HCT116 (cell line): ENCODE measurements around the gene NARF. TPM values are rescaled to one million over a fixed set of nuclear protein-coding genes. Genes with fewer than 3 reads are reported as not detected.

Experiments used
- ATAC-seq: fragments of 200-7000 bp; cut with Tn5 transposase; 2 replicates; pipeline ENCODE4 v1.9.1; 2020; ENCODE audit warnings: mild to moderate bottlenecking, moderate library complexity
- BruUV-seq: library from RNA; stranded (reverse); fragments of 400-500 nt; replicated peaks from 2 replicates; lab custom pipeline; 2021; lab: Mats Ljungman, UMichigan
- CTCF ChIA-PET: fragments of 300-600 bp; sonication (Branson Sonifier 250); formaldehyde crosslinking; loops from one replicate; lab custom pipeline; 2021; ENCODE audit warnings: antibody characterized with exemption; lab: Charles Lee
- POLR2A ChIA-PET: fragments of 300-600, 350-600 bp; sonication (Branson Sonifier 250); formaldehyde crosslinking; loops from one replicate; lab custom pipeline; 2021; ENCODE audit warnings: antibody characterized with exemption; lab: Charles Lee
- RAD21 ChIA-PET, 2 experiments: fragments of 300-600 bp; sonication (Branson Sonifier 250); formaldehyde crosslinking; loops; one replicate each; lab custom pipeline; 2023; ENCODE audit warnings: low total read pairs in 2 of 2; ENCODE audit not compliant: uncharacterized antibody in 2 of 2, unreplicated experiment in 2 of 2, low non-redundant PET in 1 of 2; lab: Charles Lee
- DNase-seq: peaks from one replicate; pipeline ENCODE4 v3.0.0-alpha.2; 2010; ENCODE audit warnings: low read depth, low spot score
- H2AFZ ChIP-seq: fragments of 200-600 bp; shearing (Covaris generic), sonication (generic); 2 replicates; pipeline ENCODE4 v1.6.1; 2017; ENCODE audit warnings: low read depth, mixed run types, mixed read lengths, antibody characterized with exemption, low read length; ENCODE audit not compliant: poor library complexity, severe bottlenecking
- H3K27ac ChIP-seq: 2 replicates; pipeline ENCODE4 v1.5.1; 2012; ENCODE audit warnings: low read depth, low read length
- H3K27me3 ChIP-seq: fragments of 200-600 bp; sonication (generic); 2 replicates; pipeline ENCODE4 v1.6.1; 2016; ENCODE audit warnings: mixed run types, low read length, mixed read lengths; ENCODE audit not compliant: insufficient read depth
- H3K36me3 ChIP-seq, 2 experiments: fragments of 200-500 bp in 1 of 2; fragments of 200-600 bp in 1 of 2; sonication (Bioruptor generic) in 1 of 2; sonication (generic) in 1 of 2; 2 replicates each; pipeline versions ENCODE4 v1.5.1 to v1.6.1; 2014 to 2016; ENCODE audit warnings: low read length in 2 of 2, inconsistent platforms in 1 of 2, mixed read lengths in 1 of 2, mixed run types in 1 of 2; ENCODE audit not compliant: insufficient read depth in 2 of 2, control insufficient read depth in 1 of 2
- H3K4me1 ChIP-seq, 2 experiments: fragments of 200-600 bp in 1 of 2; sonication (generic) in 1 of 2; 2 replicates each; pipeline versions ENCODE4 v1.5.1 to v1.6.1; 2012 to 2017; ENCODE audit warnings: low read length in 2 of 2, inconsistent platforms in 1 of 2, mild to moderate bottlenecking in 1 of 2, mixed read lengths in 1 of 2, mixed run types in 1 of 2, moderate library complexity in 1 of 2; ENCODE audit not compliant: insufficient read depth in 2 of 2, control insufficient read depth in 1 of 2
- H3K4me2 ChIP-seq: fragments of 200-600 bp; sonication (generic); 2 replicates; pipeline ENCODE4 v1.6.1; 2017; ENCODE audit warnings: mixed run types, low read length, mixed read lengths
- H3K4me3 ChIP-seq, 2 experiments: fragments of 200-600 bp in 1 of 2; sonication (generic) in 1 of 2; replicated peaks in 1 of 2; 2 replicates each; pipeline ENCODE4 v1.5.1; 2011 to 2016; ENCODE audit warnings: low read length in 2 of 2, control low read depth in 1 of 2, low read depth in 1 of 2, mild to moderate bottlenecking in 1 of 2, mixed read lengths in 1 of 2, mixed run types in 1 of 2
- H3K79me2 ChIP-seq: fragments of 200-600 bp; sonication (generic); 2 replicates; pipeline ENCODE4 v1.6.1; 2017; ENCODE audit warnings: mild to moderate bottlenecking, mixed run types, low read length, moderate library complexity, mixed read lengths; ENCODE audit not compliant: insufficient read depth
- H3K9ac ChIP-seq: fragments of 200-600 bp; sonication (generic); 2 replicates; pipeline ENCODE4 v1.6.1; 2016; ENCODE audit warnings: low read length, mixed read lengths
- H3K9me2 ChIP-seq: fragments of 200-600 bp; sonication (generic), shearing (Covaris generic); 2 replicates; pipeline ENCODE4 v1.6.1; 2017; ENCODE audit warnings: mixed run types, mild to moderate bottlenecking, moderate library complexity; ENCODE audit not compliant: insufficient read depth
- H3K9me3 ChIP-seq, 2 experiments: fragments of 200-500 bp in 1 of 2; fragments of 200-600 bp in 1 of 2; sonication (Bioruptor generic) in 1 of 2; sonication (generic) in 1 of 2; 2 replicates each; pipeline ENCODE4 v1.6.1; 2014 to 2017; ENCODE audit warnings: low read length in 2 of 2, mixed read lengths in 2 of 2, inconsistent platforms in 1 of 2, low read depth in 1 of 2, mild to moderate bottlenecking in 1 of 2, mixed run types in 1 of 2, moderate library complexity in 1 of 2; ENCODE audit not compliant: control insufficient read depth in 1 of 2, insufficient read depth in 1 of 2
- H4K20me1 ChIP-seq: fragments of 200-600 bp; sonication (generic), shearing (Covaris generic); 2 replicates; pipeline ENCODE4 v1.6.1; 2017; ENCODE audit warnings: mixed run types, mild to moderate bottlenecking, moderate library complexity; ENCODE audit not compliant: insufficient read depth
- EGR1 ChIP-seq: IDR thresholded peaks from 2 replicates; pipeline ENCODE4 v1.6.1; 2012; ENCODE audit warnings: low read depth
- FOSL1 ChIP-seq: IDR thresholded peaks from 2 replicates; pipeline ENCODE4 v1.6.1; 2012; ENCODE audit warnings: low read depth
- POLR2A ChIP-seq: IDR thresholded peaks from 2 replicates; pipeline ENCODE4 v1.7.0; 2011; ENCODE audit warnings: borderline replicate concordance; ENCODE audit not compliant: insufficient read depth, insufficient read length; ENCODE audit errors: extremely low read depth
- POLR2AphosphoS5 ChIP-seq: IDR thresholded peaks from 2 replicates; pipeline ENCODE4 v1.6.1; 2011; ENCODE audit warnings: mild to moderate bottlenecking, low read depth, low read length, moderate library complexity
- RAD21 ChIP-seq: IDR thresholded peaks from 2 replicates; pipeline ENCODE4 v1.6.1; 2012; ENCODE audit warnings: low read depth, mild to moderate bottlenecking
- SP1 ChIP-seq: IDR thresholded peaks from 2 replicates; pipeline ENCODE4 v1.6.1; 2012; ENCODE audit warnings: low read depth
- intact Hi-C: fragments of 100-400 bp; cut with micrococcal nuclease; formaldehyde crosslinking; loops from 2 replicates; pipeline ENCODE4 v1.10.0; 2022
- total RNA-seq: library from RNA; stranded (reverse); gene quantifications from one replicate; pipeline ENCODE4 v1.2.1, GENCODE V29; 2021; ENCODE audit not compliant: unreplicated experiment
- TF ChIP-seq, protein P1 (sequence below), 3 experiments: fragments of 200-600 bp in 1 of 3; sonication (generic) in 1 of 3; IDR thresholded peaks in 2 of 3; conservative IDR thresholded peaks in 1 of 3; 2 replicates each; pipeline ENCODE4 v1.5.1; 2012 to 2017; ENCODE audit warnings: low read depth in 2 of 3, low read length in 2 of 3, antibody characterized with exemption in 1 of 3, borderline replicate concordance in 1 of 3, control low read depth in 1 of 3, mild to moderate bottlenecking in 1 of 3, mixed read lengths in 1 of 3, mixed run types in 1 of 3, moderate library complexity in 1 of 3; ENCODE audit not compliant: insufficient read depth in 1 of 3

NARF gene
- total RNA-seq, 1 experiment from 2014 or later = 91.8 TPM

DNA sequence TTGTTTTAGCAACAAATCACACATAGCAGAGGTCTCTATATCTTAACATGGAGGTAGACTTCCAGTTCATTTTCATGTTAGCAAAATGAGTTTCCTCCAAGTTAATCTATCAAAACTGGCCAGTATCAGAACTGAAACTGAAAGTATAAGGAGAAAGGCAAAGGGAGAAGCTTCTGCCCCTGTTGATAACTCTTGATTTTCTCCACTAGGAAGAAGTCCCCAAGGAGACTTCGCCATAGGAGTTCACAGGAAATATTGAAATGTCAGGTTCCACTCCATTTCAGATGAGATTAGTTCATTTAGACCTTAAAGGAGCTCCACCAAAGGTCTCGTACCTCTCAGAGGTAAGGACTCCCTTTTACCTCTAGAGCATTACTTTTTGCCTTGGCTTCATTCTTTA is 39.0 kb upstream of the NARF start:
- Histone ChIP-seq H3K9ac (peak overlapping the region; percentile 75), H3K9me3 (peaks cover 0 to 3% of the 10 kb centered on the region in 2 experiments; a peak in 1 of 4 replicates), H4K20me1 (peaks cover 5% of the 10 kb centered on the region; the same call in 1 of the 2 replicates), H3K27me3 (no peaks in the 10 kb centered on the region), H3K4me3 (peak overlapping the region; percentile 65 to 81; a peak in 3 of 4 replicates), H3K36me3 (no peaks in the 10 kb centered on the region), H3K79me2 (no peaks in the 10 kb centered on the region), H3K9me2 (no peaks in the 10 kb centered on the region), H3K4me1 (peaks cover 7 to 19% of the 10 kb centered on the region in 2 experiments), H3K4me2 (peak overlapping the region; percentile 92), H3K27ac (no peak overlapping the region), H2AFZ (no peak overlapping the region)
- no peak for ATAC-seq
- no TSS peak for BruUV-seq
- DNase-seq = no peak
- TF ChIP-seq SP1 (no peak), RAD21 (no peak), POLR2AphosphoS5 (no peak), EGR1 (no peak), FOSL1 (no peak)
- ChIA-PET RAD21 (no interaction called here), CTCF (interaction anchor here (1.0 to 1.3 kb wide), 2 partner anchors 119 to 133 kb away, joined by 3 read pairs; no protein-coding TSS in a partner anchor), POLR2A (no interaction called here)
- intact Hi-C loops = loop anchor here (10.0 kb wide), 2 partner anchors 135 to 385 kb away; partner anchors contain the start of genes DCXR and RAC3

DNA sequence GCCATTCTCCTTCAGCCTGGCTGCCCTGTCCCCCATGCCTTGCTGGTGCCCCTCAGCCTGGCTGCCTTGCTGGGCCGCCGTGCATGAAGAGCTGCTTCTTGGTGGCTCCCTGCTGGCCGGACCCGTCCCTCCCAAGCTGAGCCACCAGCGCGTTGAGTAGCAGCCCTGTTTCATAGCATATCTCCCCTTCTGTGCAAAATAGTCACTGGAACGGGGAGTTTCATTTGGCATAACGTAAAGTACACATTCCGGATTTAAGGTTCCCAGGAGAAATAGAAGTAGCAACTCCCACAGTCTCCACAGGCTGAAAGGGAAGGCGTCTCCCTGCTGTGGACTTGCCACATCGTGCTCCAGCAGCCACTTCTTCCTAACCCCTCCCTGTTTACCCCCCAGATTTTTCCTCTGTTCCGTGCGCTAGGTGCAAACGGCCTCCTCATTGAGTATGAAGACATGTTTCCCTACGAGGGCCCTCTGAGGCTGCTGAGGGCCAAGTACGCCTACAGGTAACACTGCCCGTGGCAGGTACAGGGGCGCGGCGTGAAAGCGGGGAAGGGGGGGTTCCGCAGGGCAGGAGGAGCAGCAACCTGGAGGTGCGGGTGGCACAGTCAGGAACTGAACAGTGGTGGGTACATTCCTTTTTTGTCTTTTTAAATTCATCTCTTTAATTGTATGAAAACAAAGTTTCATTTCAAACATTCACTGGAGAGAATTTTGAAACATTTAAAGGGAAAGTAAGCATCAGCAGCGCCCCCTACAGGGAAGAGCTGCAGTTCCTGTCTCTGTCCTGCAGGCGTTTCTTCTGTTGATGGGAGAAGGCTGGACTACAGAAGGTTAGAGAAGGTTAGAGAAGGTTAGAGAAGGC is 34.3 kb upstream of the NARF start:
- no peak overlapping the region for H3K4me2 ChIP-seq
- intact Hi-C loops = no loop called here
- RAD21 ChIA-PET = no interaction called here

More for the DNA sequence above, 34.3 kb upstream of the NARF start:
- Histone ChIP-seq H2AFZ (no peak overlapping the region), H3K27ac (no peak overlapping the region), H3K27me3 (no peaks in the 10 kb centered on the region), H3K9me2 (no peaks in the 10 kb centered on the region), H3K79me2 (no peaks in the 10 kb centered on the region), H3K4me3 (no peak overlapping the region), H3K9ac (no peak overlapping the region), H3K36me3 (no peaks in the 10 kb centered on the region), H3K9me3 (peaks cover 0 to 3% of the 10 kb centered on the region in 2 experiments; a peak in 1 of 4 replicates), H3K4me1 (peaks cover 2 to 4% of the 10 kb centered on the region in 2 experiments; a peak in 3 of 4 replicates)
- ATAC-seq (peak; percentile 77), DNase-seq (peak; percentile 36)
- BruUV-seq = no TSS peak
- POLR2A ChIA-PET = no interaction called here
- TF ChIP-seq POLR2A = no peak
- TF ChIP-seq, protein P1, sequence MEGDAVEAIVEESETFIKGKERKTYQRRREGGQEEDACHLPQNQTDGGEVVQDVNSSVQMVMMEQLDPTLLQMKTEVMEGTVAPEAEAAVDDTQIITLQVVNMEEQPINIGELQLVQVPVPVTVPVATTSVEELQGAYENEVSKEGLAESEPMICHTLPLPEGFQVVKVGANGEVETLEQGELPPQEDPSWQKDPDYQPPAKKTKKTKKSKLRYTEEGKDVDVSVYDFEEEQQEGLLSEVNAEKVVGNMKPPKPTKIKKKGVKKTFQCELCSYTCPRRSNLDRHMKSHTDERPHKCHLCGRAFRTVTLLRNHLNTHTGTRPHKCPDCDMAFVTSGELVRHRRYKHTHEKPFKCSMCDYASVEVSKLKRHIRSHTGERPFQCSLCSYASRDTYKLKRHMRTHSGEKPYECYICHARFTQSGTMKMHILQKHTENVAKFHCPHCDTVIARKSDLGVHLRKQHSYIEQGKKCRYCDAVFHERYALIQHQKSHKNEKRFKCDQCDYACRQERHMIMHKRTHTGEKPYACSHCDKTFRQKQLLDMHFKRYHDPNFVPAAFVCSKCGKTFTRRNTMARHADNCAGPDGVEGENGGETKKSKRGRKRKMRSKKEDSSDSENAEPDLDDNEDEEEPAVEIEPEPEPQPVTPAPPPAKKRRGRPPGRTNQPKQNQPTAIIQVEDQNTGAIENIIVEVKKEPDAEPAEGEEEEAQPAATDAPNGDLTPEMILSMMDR (IDR thresholded peaks at IDR 0.05 in 2 of 3, conservative IDR thresholded peaks at IDR 0.05 in 1 of 3; ENCODE audit: borderline replicate concordance in 1 of 3, insufficient read depth in 1 of 3, low read depth in 2 of 3, low read length in 2 of 3) = peak; percentile 43 to 99 (median 92); a peak in 5 of 6 replicates
- TF ChIP-seq, all 23 proteins: peak for 1
- CTCF ChIA-PET = no interaction called here
- no peaks in the 10 kb centered on the region for H4K20me1 ChIP-seq
